Vagina (tissue), 2 donors: ENCODE data around the gene CFL2.

ENCODE experiments used
- POLR2A ChIP-seq, 2 donors: fragments of 450-650 bp; IDR thresholded peaks; one replicate each; pipeline ENCODE4 v1.6.1; 2017; ENCODE audit warnings: antibody characterized with exemption in 2 of 2, mild to moderate bottlenecking in 2 of 2, moderate library complexity in 2 of 2
- POLR2AphosphoS5 ChIP-seq, 2 donors: sonication (generic); formaldehyde crosslinking; IDR thresholded peaks; one replicate each; pipeline ENCODE4 v1.9.0; 2017; ENCODE audit warnings: antibody characterized with exemption in 2 of 2, mild to moderate bottlenecking in 2 of 2, low read depth in 1 of 2; ENCODE audit not compliant: insufficient read depth in 1 of 2
- TF ChIP-seq, protein P1 (sequence below), 3 experiments: fragments of 450-650 bp in 2 of 3; fragments of 200-600 bp in 1 of 3; sonication (generic) in 1 of 3; IDR thresholded peaks; one replicate each; pipeline ENCODE4 v1.5.1; 2017 to 2019; ENCODE audit warnings: antibody characterized with exemption in 3 of 3, mild to moderate bottlenecking in 2 of 3, moderate library complexity in 2 of 3

DNA sequence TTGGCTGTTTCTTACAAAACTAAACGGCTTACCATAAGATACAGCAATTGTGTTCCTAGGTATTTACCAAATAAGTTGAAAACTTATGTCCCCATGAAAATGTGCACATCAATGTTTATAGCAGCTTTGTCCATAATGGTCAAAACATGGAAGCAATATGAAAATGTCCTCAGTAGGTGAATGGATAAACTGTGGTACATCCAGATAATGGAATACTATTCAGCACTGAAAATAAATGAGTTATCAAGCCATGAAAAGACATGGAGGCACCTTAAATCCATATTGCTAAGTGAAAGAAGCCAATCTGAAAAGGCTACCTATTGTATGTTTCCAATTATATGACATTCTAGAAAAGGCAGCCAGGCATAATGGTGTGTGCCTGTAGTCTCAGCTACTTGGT lies 40.7 kb downstream of the CFL2 start:
- TF ChIP-seq, protein P1, sequence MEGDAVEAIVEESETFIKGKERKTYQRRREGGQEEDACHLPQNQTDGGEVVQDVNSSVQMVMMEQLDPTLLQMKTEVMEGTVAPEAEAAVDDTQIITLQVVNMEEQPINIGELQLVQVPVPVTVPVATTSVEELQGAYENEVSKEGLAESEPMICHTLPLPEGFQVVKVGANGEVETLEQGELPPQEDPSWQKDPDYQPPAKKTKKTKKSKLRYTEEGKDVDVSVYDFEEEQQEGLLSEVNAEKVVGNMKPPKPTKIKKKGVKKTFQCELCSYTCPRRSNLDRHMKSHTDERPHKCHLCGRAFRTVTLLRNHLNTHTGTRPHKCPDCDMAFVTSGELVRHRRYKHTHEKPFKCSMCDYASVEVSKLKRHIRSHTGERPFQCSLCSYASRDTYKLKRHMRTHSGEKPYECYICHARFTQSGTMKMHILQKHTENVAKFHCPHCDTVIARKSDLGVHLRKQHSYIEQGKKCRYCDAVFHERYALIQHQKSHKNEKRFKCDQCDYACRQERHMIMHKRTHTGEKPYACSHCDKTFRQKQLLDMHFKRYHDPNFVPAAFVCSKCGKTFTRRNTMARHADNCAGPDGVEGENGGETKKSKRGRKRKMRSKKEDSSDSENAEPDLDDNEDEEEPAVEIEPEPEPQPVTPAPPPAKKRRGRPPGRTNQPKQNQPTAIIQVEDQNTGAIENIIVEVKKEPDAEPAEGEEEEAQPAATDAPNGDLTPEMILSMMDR (IDR thresholded peaks at IDR 0.05): no peak
- TF ChIP-seq POLR2AphosphoS5 (IDR thresholded peaks at IDR 0.05; ENCODE audit: insufficient read depth in 1 of 2, low read depth in 1 of 2) (no peak), POLR2A (IDR thresholded peaks at IDR 0.05) (no peak)
